Nucleus accumbens (tissue), 56 donors: Measurements from ENCODE around the gene DNAJC12.
"Not testable (repeated sequence)": the region's sequence is repeated elsewhere in the genome, so short reads cannot be mapped to it uniquely, and the experiment has no call there.

ENCODE experiments used
- DNase-seq, 56 donors: peaks; one replicate each; lab custom pipeline; 2025; lab: John Stamatoyannopoulos, UW

Gene DNAJC12

GRCh38 chr10:67837541-67838314 is at the start of gene DNAJC12:
DNAJC12 (minus strand) TSS chr10:67838188; CDS start chr10:67838011, 177 bp downstream.
- DNase-seq: peak in 13 of 56 donors; percentile 3 to 76 (median 30)

- peak in 54 of 56 donors; percentile 18 to 95 (median 77) for DNase-seq
Observed at GRCh38 chr10:67884842-67885670, 47.1 kb upstream of the DNAJC12 start.

GRCh38 chr10:67884313-67884841 is 46.4 kb upstream of the DNAJC12 start, which contains the start of gene SIRT1:
SIRT1 (plus strand) TSS chr10:67884656; CDS start chr10:67884722, 66 bp downstream.
- DNase-seq: peak; percentile 70 to 98 (median 93)

DNA sequence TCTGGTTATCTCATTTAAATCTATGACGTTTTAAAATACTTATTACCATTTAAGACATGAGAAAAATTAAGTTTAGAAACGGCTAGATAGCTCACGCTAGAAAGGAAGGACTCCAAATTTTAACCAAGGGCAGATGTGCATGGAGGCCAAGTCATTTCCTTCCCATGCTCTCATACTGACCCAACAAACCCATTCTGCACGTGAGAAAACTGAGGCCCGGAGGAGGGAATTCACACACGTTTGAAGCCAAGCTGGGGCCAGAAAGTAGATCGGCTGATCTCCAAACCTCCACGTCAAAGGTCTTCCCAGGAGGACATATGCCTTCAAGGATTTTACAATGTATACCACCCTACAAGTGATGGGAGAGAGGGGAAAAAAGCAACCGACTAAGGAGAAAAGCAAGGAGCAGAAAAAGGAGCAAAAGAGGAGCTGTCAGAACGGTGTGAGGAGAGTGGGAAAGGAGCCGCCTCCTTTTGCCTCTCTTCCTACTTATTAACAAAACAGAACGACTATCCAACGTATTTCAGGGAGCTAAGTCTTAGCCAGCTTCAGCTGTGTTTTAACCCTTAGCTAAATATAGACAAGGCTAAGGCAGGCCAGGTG is 45.8 kb upstream of the DNAJC12 start:
- peak in 1 of 56 donors; percentile 51 for DNase-seq

DNA sequence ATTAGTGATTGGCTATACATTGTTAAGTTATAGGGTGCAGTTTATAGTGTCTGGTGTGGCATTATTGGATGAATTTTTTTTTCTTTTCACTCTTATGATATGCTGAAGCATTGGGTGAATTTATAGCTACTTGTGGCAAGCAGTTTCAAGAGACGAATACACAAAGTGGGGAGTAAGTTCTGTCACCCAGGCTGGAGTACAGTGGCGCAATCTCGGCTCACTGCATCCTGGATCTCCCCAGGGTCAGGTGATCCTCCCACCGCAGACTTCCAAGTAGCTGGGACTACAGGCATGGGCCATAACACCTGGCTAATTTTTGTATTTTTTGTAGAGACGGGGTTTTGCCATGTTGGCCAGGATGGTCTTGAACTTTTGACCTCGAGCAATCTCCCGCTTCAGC is 40.1 kb upstream of the DNAJC12 start:
- DNase-seq: no peak

DNA sequence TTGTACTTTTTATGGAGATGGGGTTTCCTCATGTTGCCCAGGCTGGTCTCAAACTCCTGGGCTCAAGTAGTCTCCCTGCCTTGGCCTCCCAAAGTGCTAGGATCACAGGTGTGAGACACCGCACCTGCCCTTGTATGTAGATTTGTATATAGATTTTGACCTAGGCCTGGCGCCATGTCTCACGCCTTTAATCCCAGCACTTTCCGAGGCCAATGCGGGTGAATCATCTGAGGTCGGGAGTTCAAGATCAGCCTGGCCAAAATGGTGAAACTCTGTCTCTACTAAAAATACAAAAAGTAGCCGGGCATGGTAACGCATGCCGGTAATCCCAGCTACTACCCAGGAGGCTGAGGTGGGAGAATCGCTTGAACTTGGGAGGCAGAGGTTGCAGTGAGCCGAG is 39.4 kb upstream of the DNAJC12 start:
- not testable (repeated sequence) for DNase-seq

DNA sequence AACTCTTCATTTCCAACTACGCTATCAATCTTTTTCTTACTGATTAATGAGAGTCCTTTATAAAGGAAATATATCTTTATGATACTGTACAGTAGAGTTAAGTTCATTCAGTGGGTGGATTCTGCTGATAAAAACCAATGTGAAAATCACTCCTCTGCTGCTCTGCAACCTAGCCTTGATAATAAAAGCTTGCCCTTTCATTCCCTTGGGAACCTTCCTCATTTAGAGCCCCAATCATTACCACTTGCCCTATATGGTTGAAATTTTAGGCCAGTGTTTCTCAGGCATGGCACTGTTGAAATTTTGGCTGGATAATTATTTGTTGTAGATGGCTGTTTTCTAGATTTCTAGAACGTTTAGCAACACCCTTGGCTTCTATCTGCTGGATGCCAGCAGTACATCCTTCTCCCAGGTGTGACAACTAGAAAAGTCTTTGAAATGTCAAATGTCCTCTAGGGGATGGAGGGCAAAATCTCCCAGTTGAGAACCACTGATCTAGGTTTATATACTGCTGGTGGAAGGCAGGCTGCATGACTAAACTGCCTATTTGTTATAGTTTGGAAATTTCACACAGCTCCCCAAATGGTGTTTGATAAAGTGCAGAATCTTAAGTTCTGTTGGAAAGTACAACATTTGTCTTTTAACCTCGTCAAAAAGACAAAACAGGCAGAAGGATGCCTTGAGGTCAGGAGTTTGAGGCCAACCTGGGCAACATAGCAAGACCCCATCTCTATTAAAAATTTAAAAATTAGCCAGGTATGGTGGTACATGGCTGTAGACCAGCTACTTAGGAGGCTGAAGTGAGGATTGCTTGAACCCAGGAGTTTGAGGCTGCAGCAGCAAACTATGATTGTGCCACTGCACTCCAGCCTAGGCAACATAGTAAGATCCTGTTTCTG is 37.6 kb upstream of the DNAJC12 start:
- no peak for DNase-seq

DNA sequence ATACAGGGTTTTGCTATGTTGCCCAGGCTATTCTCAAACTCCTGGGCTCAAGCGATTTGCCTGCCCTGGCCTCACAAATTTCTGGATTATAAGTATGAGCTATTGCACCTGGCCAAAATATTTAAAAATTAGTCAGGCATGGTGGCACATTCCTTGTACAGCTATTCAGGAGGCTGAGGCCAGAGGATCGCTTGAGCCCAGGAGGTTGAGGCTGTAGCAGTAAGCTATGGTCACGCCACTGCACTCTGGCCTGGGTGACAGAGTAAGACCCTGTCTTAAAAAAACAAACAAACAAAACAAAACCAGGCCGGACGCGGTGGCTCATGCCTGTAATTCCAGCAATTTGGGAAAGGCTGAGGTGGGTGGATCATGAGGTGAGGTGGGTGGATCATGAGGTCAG is 32.0 kb upstream of the DNAJC12 start:
- no peak for DNase-seq

DNA sequence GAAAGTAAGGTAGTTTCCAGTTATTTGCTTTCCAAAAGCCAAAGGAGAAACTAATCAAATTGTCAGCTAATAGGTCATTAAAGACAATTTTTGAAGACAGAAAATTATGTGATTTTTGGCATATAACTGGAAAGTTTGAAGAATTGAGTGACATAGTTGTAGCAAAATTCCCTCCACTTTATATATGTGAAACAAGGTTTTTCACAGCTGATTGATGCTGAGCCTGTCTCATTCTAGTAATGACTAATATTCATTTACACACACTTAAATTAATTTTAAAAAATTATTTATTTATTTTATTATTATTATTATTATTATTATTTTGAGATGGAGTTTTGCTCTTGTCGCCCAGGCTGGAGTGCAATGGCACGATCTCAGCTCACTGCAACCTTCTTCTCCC is 30.1 kb upstream of the DNAJC12 start:
- DNase-seq: no peak

GRCh38 chr10:67864607-67865371 is 26.8 kb upstream of the DNAJC12 start:
- DNase-seq: no peak

GRCh38 chr10:67863094-67863493 is 25.1 kb upstream of the DNAJC12 start:
- DNase-seq: no peak

GRCh38 chr10:67861750-67862432 is 23.9 kb upstream of the DNAJC12 start:
- DNase-seq: no peak

- DNase-seq: no peak
Observed at GRCh38 chr10:67858971-67859370, 21.0 kb upstream of the DNAJC12 start.

- DNase-seq: no peak
Observed at GRCh38 chr10:67853512-67853911, 15.5 kb upstream of the DNAJC12 start.

GRCh38 chr10:67852761-67853160 is 14.8 kb upstream of the DNAJC12 start:
- DNase-seq: no peak

DNA sequence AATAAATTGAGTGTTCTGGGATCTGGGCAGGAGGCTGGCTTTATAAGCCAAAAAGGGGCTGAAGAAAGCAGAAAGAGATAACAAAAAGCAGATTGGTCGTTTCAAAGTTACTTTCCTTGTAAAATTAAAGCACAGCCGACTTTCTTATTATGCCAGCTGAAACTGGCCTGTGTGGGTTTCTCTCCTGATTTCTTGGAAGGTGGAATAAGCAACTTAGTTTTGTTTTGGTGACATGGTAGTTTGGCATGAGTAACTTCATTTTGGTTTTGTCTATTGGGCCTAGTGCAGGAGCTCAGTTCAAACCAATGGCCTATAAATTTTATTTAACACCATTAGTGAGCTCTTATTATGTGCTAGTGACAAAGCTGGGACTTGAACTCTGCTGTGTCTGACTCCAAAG is 13.2 kb upstream of the DNAJC12 start:
- DNase-seq: no peak

- peak; percentile 61 to 98 (median 89) for DNase-seq
Observed at GRCh38 chr10:67849331-67850011, 11.5 kb upstream of the DNAJC12 start.

- DNase-seq: no peak
Observed at GRCh38 chr10:67843284-67843683, 5.3 kb upstream of the DNAJC12 start.
